Ramos (cell line): ENCODE measurements around the gene ARMS2.

Experiments
- in situ Hi-C: fragments of 300-500 bp; cut with MboI; formaldehyde crosslinking; loops from one replicate; pipeline ENCODE4 v1.14.3; 2022; ENCODE audit warnings: low sequenced_read_pairs; ENCODE audit not compliant: unreplicated experiment

ARMS2 gene, protein sequence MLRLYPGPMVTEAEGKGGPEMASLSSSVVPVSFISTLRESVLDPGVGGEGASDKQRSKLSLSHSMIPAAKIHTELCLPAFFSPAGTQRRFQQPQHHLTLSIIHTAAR

DNA sequence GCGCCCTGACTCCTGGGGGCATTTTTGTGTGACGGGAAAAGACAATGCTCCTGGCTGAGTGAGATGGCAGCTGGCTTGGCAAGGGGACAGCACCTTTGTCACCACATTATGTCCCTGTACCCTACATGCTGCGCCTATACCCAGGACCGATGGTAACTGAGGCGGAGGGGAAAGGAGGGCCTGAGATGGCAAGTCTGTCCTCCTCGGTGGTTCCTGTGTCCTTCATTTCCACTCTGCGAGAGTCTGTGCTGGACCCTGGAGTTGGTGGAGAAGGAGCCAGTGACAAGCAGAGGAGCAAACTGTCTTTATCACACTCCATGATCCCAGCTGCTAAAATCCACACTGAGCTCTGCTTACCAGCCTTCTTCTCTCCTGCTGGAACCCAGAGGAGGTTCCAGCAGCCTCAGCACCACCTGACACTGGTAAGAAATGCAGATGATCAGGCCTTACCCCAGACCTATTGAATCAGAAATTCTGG, at the start of gene ARMS2:
ARMS2 (plus strand) TSS at position 51 of the 478 bp plus-strand sequence; CDS start at position 126, 75 bp downstream.
- in situ Hi-C loops, result no loop called here

DNA sequence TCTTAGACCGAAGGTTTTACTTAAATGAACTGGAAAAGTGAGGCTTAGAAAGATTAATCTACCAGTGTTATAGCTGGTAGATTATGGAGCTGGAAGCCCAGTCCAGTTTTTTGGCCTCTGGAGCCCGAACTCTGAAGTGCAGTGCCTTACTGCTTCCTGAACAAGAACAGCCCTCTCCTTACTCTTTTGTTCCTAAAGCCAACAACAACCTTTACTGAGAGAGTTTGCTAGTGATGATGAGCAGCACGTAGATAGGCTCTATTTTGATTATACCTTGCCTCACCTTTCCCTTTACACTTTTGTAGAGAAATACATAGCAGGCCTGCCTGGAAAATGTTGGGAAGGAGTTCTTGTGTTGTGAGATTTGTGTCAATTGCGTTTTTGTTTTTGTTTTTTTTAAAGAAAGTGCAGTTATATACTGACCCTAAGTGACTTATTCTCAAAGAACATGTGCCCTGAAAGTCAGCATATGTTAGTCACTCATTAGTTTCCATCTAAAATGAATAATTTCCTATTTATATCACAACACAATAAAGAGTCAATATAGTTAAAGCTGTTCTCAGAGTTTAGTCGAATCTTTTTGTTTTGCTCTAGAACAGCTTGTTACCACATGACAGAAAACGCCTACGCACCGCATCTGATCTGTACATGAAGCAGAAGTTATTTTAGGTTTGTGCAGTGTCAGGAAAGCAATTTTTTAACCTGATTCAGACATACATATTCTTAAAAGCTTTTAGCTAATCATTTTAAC, 46.9 kb upstream of the ARMS2 start:
- in situ Hi-C loops, result no loop called here

DNA sequence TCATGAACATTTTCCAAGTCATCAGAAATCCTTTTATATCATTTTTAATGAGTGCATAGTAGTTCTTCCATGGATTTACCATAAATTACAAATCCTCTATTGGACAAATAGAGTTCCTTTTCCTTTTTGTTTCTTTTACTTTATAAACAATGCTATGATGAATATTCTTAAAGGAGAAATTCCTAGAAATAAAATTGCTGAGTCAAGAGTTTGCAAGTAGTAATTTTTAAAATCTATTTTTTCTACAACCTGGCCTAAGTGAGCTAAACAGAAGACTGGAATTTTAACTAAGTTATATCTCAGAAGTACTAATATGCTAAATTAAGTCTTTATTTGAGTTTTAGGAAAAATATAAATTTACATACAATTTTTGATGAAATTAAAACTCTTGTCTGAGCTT, 41.1 kb upstream of the ARMS2 start:
- in situ Hi-C loops, result no loop called here

DNA sequence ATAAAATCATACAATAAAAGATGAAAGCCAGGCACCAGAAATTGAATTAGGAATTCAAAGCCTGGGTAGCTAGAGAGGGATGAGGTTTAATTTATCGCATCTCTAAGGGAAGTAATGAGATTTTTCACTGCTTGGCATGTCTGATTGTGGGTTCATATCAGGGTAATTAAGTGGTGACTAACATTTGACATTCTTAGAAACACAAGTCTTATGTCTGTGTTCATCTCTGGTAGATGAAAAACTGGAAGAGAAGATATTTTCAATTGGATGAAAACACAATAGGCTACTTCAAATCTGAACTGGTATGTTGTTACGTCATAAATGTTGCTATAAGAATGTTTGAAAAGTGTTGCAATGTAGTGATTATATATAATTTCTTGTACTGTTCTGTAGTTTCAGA, 36.8 kb upstream of the ARMS2 start:
- in situ Hi-C loops, result no loop called here

DNA sequence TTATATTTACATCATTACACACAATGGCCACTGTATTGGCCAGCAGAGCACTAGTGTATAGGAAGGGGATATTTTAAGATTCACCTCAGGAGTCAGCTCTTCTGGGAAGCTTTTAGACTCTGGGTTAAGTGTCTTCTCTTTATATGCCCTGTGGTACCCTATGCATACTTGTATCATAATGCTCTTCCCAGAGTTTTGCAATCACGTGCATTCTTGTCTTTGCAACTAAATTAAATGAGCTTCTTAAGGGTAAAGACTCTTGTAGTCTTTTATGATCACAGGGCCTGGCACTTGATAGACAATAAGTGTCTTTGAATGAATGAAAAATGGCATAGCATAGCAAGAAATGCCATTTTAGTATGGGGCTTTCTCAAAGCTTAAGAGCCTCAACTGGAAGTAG, 35.4 kb upstream of the ARMS2 start:
- in situ Hi-C loops, result no loop called here

DNA sequence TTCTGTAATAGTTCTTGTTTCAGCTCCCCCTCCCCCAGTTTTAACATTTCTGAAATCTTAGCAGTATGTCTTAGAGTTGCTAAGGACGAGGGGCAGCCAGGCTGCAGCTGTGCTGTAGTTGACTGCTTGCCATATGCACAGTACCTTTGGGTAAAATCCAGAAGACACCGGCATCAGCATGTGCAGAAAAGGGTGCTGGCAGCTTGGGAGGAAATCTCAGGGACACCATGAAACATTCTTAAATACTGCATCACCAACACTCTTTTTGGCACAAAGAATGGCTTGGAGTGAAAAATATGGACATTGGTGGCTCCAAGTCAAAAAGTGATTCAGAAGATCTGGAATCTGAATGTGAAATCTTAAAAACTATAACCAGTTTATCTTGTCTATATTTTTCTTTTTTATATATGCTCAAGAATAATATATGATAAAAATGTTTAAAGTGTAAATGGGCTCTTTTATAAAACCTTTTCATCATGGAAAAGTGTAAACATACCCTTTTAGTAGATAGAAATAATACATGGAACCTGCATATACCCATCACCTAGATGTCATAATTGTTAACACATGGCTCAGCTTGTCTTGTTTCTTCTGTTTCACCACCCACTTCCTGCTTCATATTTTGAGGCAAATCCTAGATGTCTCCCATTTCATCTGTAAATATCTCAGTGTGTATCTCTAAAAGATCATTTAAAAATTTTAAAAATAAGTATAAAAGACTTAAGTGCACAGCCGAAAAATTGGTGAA, 34.4 kb upstream of the ARMS2 start:
- in situ Hi-C loops, result no loop called here

DNA sequence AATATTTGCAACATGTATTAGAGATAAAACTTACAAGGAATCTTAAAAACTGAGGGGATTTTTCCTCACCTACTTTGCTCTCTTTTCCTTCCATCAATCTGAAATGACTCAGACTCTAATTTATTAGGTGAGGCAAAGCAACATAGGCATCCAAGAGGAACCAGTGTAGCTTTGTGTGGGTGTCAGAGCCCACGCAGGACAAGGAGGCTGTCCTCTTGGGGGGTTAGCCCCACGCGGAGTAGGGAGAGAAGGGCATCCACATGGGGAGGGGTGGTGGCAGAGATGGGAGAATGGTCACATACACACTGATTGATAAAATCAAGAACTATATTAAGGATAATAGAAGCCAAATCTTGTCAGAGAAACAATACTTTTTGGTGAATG, 33.8 kb upstream of the ARMS2 start:
- in situ Hi-C loops, result no loop called here

DNA sequence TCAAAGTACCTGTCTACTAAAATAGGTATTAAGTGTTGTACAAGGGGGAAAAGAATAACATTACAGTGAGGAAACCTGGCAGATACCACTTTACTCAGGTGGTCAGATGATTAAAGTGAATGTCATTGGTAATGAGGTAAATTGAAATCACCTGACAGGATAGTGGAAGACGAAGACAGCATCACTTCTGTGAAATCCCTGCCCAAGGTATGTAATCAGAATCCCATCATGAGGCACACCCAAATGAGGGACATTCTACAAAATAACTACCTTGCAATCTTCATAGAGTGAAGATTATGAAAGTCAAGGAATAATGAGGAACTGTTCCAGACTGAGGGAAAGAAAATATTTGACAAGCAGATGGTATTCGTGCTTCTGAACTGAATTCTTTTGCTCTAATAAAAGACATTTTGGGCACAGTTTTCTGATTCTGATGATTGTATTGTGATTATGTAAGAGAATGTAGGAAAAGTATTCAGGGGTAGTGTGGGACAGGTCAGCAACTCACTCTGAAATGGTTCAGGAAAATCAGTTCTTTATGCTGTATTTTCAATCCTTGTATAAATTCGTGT, 33.3 kb upstream of the ARMS2 start:
- in situ Hi-C loops, result no loop called here

DNA sequence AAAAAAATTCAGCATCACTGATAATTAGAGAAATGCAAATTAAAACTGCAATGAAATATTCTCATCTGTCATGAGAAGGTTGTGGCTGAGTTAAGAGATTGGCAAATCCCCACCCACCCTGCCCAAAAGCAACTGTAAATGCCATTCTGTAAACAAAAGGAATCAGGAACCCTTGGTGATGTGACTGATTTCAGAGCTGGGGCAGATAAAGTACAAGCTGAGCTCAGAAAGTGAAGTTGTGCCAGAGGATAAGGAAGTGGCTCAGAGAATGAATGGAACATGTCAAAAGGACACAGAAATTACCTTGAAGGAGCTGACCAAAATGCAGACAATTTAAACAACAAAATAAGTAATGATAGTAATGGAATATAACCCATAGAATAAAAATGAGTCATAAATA, 32.7 kb upstream of the ARMS2 start:
- in situ Hi-C loops, result no loop called here

DNA sequence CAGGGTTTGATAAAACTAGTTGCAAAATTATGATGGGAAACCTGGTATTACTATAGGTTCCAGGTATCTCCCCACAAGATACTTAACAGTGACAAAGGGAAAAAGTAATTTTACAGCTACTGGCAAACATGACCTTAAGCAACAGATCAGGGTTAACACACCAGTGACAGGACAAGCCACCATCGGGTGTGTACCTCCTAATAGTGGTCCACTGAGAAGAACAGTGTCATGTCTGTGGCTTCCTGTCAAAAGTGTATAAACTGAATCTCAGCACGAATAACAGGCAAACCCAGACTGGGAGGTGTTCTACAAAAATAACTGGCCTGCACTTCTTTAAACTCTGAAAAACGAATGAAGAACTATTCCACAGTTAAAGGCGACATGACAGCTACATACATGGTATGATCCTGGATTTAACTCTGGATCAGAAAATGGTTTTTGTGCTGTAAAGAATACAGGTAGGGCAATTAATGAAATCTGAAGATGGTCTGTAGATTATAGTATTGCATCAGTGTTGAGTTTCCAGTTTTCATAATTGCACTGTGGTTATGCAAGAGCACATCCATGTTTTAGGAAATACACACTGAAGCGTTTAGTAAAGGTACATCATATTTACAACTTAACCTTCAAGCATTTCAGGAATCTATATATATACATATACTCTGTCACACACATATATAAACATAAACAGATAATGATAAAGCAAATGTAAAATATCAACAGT, 32.0 kb upstream of the ARMS2 start:
- in situ Hi-C loops, result no loop called here

DNA sequence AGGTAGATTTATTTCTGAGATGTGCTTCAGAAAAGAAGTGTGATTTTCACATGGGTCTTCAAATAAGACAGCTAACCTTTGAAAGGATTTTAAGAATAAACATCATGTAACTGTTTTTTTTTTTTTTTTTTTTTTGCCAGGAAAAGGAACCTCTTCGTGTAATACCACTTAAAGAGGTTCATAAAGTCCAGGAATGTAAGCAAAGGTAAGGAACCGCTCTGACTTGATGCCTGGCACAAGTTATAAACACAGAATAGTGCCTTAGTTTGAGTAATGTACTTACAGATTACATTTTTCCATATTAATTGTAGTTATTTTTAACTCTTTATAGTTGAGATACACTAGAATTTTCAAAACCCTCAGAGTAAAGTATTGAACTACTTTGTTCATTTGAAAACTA, 30.4 kb upstream of the ARMS2 start:
- in situ Hi-C loops, result no loop called here

DNA sequence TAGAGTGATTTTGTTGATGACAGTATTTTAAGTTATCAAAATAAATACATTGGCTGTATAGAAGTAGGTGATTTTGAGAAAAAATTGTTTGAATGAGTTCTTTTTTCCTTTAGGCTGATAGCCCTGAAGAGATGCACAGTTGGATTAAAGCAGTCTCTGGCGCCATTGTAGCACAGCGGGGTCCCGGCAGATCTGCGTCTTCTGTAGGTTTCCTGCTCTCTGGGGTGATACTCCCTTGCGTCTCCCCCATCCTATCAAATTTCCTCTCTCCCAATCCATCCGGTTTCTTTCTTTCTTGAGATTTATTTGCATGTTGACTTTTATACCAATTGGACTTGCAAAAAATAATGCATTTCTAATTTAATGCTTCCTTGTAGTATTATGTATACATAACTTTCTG, 27.6 kb upstream of the ARMS2 start:
- in situ Hi-C loops, result no loop called here

DNA sequence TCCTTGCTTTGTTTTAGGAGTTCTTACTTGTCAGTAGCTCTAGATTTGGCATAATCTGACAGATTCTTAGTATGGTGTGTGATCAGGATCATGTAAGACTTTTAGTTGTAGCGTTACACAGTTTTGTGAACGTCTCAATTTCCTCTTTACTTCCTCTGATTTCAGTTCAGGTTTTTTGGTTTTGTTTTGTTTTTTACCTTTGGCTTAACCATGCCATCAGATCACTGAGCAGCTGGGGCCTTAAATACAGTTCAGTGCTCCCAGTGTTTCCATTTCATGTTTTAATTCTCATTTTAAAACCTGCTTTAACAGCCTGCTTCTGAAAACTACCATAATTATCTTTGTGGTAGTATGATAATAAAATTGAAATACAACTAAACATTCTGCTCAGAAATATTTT, 27.2 kb upstream of the ARMS2 start:
- in situ Hi-C loops, result no loop called here

DNA sequence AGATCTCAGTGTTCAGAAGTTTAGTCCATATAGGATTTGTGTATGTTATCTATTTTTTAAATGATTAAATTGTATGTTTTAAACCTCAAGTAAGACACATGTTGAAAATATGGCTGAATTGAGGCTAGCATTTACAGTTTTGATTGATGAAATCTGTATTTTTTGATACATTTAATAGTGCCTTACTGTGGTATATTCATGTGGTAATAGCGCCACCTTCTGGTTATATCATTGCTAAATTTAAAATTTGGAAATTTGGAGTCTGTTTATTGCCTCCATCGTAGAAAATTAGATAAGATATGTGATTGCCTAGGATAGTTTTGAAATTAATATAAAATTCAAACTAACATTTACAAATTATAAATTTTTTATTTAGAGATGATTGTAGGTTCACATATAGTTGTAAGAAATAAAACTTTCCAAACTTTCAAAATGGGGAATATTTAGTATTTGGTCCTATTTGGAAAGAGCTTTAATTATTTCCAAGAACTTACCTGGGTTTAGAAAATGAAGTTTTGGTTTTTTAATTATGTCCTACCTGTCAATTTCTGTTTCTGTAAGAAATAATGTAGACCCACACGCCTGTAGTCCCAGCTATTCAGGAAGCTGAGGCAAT, 19.1 kb upstream of the ARMS2 start:
- in situ Hi-C loops, result loop anchor here (10.0 kb wide), 1 partner anchor 141 kb away; no protein-coding TSS in a partner anchor

DNA sequence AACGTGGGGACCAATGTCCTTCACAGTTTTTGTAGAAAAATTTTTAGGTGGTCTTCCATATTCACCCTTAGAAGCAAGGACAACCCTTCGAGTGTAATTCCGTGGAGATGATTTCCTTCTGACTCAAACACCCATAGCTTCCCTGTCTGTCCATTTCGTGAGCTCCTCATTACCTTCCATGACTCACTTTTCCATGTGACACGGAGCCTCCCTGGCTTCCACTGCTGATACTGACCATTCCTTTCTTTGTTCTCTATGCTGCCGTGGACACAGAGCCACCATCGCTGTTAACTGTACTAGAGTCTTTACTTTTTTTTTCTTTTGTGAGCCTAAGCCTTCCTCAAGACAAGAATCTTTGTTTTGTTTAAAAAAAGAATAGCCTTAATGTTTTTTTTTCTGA, 12.5 kb upstream of the ARMS2 start:
- in situ Hi-C loops, result no loop called here

DNA sequence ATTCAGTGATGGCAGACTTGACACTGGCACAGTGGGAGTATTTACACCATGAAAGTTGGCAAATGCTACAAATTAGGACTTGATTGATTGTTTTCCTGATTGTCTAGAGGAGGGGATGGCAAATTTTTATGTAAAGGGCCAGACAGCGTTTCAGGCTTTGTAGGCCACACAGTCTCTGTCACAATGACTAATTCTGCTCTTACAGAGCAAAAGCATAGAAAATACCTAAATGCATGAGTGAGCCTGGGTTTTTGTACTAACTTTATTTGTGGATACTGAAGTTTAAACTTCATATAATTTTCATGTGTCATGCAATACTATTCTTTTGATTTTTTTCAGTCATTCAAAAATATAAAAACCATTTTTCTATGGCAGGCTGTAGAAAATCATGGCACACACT, 9.0 kb upstream of the ARMS2 start:
- in situ Hi-C loops, result no loop called here

DNA sequence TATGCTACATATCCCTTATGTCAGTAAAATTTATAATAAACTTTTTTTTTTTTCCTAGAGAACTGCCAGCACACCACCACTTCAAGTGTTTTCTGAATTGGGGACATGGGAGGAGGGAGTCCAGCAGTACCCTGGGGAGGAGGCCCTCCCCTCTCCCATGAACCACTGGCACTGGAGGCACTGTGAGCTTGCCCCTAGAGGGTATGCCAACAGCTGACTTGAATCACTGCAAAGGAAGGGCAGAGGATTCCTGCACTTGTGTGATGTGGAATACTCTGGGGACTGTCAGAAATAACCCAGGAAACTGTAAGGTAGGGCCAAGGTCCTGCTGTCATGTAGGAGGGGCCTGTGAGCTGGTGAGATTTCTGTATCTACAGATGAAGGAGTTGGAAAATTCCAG, 8.5 kb upstream of the ARMS2 start:
- in situ Hi-C loops, result no loop called here

DNA sequence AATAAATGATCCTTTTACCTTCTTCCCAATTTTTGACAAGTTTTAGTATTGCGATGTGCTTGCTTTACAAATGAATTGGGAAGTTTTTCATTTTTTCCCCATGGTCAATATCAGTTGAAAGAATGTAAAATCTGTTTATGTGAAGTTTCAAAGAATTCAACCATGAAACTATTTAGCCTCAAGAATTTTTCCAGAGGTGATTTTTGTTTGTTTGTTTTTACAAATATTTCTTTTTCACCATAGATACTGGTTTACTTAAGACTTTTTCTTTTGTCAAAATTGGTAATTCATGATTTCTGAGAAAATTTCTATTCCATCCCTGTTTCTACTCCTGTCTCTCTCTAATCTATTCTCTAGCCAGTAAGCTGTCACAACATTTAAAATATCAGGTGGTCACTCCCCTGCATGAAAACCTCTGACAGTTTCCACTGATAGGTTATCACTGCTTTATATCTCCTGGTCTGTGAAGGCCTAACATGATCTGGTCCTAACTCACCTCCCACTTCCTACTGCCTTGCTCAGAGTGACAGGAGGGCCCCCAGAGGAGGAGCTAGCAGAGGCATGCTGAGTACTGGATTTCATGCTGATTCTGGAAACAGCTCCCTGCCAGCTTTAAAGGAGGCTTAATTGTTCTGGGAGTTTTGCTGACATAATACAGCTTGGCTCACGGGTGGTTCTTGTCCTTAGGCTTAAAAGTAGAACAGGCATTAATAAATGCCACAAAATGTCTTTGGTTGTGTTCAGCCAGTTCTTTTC, 7.6 kb upstream of the ARMS2 start:
- in situ Hi-C loops, result no loop called here

DNA sequence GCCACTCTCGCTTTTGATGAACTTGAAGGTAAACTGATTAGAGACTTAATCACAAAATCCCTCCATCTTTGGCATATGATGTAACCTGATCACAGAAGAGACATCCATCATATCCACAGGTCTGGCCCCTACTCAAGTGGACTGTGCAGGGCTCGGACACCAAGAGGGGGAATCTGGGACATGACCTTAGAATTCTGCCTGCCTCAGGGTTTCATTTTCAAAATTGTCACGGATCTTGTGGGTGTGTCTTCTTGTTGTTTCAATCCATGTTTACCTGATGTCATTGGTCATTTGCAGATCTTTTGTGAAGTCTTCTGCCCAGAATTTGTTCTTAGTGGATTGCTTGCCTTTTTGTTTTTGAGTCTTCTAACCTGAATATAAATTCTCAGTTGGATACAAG, 5.9 kb upstream of the ARMS2 start:
- in situ Hi-C loops, result no loop called here
